HG03520 (cell line): ENCODE data around the gene DDX21.
"Not testable (repeated sequence)": the region's sequence is repeated elsewhere in the genome, so short reads cannot be mapped to it uniquely, and the experiment has no call there.

Source experiments
- ATAC-seq: cut with Tn5 transposase; IDR thresholded peaks from one replicate; pipeline ENCODE4 v1.9.1; 2021; ENCODE audit warnings: mild to moderate bottlenecking, moderate library complexity; ENCODE audit not compliant: unreplicated experiment

DDX21 gene

GRCh38 chr10:68987611-68988010 lies 31.6 kb downstream of the DDX21 start:
- no peak for ATAC-seq

- ATAC-seq = peak; percentile 71
Measured at GRCh38 chr10:68988530-68989316, 32.8 kb downstream of the DDX21 start, which contains the start of gene KIFBP. Gene KIFBP (plus strand): TSS chr10:68988803. CDS start chr10:68988833, 30 bp downstream.

- no peak for ATAC-seq
Measured at GRCh38 chr10:68989317-68989990, 33.5 kb downstream of the DDX21 start.

- no peak for ATAC-seq
Measured at GRCh38 chr10:68992636-68993440, 36.9 kb downstream of the DDX21 start.

- ATAC-seq = no peak
Measured at GRCh38 chr10:68997211-68997610, 41.2 kb downstream of the DDX21 start.

- no peak for ATAC-seq
Measured at GRCh38 chr10:69004821-69005220, 48.9 kb downstream of the DDX21 start.

GRCh38 chr10:69005704-69006485 lies 49.9 kb downstream of the DDX21 start:
- ATAC-seq = no peak

GRCh38 chr10:69007260-69007659 lies 51.3 kb downstream of the DDX21 start:
- no peak for ATAC-seq

- ATAC-seq = no peak
Measured at GRCh38 chr10:69009360-69009759, 53.4 kb downstream of the DDX21 start.

GRCh38 chr10:69010151-69010640 lies 54.2 kb downstream of the DDX21 start:
- no peak for ATAC-seq

GRCh38 chr10:69012778-69013177 lies 56.8 kb downstream of the DDX21 start:
- ATAC-seq = not testable (repeated sequence)

- no peak for ATAC-seq
Measured at GRCh38 chr10:69014171-69014570, 58.2 kb downstream of the DDX21 start.

- no peak for ATAC-seq
Measured at GRCh38 chr10:69018613-69019012, 62.6 kb downstream of the DDX21 start.

GRCh38 chr10:69022611-69023010 lies 66.6 kb downstream of the DDX21 start:
- no peak for ATAC-seq

- ATAC-seq = no peak
Measured at GRCh38 chr10:69025370-69025896, 69.5 kb downstream of the DDX21 start.

- no peak for ATAC-seq
Measured at GRCh38 chr10:69033256-69033655, 77.3 kb downstream of the DDX21 start.
